Dermis blood vessel endothelial cell (primary cell): ENCODE results near the gene RNF157. TPM values are rescaled to one million over a fixed set of nuclear protein-coding genes. Genes with fewer than 3 reads are reported as not detected.

Experiments
- DNase-seq: peaks from one replicate; pipeline ENCODE4 v3.0.0; 2010
- total RNA-seq: library from RNA; depleted of rRNA; stranded (reverse); fragments of >200 nt; gene quantifications from 2 replicates; pipeline ENCODE4 v1.2.3, GENCODE V29; 2014

The RNF157 gene
- total RNA-seq, 1 donor from 2014 or later, result 0.34 TPM

DNA sequence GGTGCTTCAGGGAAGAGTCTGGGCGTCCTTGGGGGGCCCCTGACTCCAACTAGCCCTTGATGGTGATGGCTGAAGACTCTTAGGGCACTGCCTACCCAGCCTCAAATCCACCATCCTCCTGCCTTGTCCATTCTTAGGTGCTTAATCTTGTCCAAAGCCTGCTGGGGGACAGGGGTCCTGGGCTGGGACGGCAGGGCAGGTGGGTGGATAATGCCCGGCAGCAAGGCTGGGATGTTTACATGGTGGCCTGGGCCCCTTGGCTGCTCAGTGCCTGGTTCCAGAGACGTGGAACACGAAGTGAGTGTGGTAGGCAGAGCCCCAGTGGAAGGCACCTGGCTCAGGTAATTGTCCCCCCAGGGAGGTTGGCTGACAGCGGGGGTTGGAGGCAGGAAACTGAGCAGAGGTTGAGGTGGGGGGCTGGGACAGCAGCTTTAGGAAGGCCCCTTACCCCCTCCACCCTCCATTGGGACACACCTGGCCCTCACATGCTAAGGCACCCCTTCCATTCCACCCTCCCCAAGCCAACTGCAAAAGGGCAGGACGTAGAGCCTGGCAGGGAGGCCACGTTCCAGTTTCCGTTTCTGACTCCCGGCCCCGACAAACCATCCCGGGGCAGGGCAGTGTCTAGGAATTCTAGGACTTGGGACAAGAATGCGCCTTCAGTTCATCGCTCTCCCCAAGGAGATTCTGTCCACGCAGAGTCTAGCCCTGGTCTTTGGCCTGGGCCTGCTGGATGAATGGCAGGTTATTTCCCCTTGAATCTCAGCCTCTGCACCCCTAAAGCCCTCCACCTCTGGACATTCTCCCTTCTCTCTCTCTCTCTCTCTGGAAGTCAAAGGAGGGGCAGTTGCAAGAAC, 101.2 kb downstream of the RNF157 start:
- DNase-seq, result no peak

DNA sequence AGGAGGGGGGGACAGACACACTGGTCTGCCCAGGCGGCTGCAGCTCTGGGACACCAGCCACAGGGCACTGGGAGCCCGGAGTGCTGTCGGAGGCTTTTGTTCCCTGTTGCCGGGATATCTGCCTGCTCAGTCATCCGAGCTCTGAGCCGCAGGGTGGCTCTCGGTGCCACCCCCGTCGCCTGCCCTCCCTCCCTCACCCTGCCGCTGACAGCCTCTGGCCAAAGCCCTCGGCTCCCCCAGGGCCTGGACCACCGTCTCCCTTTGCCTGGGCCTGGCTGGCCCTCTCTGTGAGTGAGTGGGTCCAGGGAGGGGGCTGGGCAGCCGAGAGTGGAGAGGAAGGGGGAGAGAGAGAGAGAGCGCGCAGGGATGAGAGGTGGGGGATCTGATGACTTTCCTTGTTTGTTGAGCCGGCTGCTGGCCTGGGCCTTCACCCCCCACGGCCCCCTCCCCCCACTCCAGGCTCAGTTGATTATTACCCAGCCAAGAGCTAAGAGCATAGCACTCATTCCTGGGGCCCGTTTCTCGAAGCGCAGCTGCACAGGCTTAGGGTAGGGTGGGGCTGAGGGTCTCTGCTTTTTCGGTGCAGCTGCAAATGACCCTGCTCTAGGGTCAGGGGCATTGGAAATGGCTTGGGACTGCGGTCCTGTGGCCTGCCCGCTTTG, 101.9 kb downstream of the RNF157 start:
- DNase-seq, result no peak

DNA sequence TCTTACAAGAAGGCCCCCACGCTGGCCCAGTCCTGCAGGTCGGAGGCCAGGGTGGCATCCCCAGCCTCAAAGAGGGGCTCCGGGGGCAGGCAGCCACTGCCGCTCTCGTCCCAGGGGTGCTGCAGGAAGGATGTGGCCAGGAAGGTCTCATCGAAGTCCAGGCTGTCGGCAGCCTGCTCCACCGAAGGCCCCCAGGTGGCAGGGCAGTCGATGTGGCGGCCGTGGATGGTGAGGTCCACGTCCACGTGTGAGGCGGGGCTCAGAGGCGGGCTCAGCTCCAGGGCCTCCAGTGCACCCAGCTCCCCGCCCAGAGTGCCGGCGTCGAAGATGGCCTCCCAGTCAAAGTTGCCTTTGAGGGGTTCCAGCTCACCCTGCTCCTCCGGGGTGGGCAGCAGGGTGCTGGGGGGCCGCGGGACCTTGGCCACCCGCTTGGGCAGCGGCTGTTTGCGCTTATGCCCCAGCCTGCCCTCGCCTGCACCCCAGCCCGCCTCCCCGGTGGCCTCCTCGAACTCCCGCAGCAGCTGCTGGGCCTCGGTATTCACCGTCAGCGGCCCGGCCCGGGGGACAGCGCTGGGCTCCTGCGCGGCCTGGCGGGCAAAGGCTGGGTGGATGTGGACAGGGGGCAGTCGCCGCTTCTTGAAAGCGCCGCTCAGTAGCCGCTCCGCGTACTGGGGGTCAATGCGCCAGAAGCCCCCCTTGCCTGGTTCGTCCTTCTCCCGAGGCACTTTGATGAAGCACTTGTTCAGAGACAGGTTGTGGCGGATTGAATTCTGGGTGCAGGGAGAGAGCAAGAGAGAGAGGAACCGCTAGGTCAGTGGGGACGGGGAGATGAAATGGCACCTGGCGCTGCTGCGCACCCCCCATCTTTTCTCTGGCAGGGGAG, 102.7 kb downstream of the RNF157 start:
- DNase-seq, result no peak

DNA sequence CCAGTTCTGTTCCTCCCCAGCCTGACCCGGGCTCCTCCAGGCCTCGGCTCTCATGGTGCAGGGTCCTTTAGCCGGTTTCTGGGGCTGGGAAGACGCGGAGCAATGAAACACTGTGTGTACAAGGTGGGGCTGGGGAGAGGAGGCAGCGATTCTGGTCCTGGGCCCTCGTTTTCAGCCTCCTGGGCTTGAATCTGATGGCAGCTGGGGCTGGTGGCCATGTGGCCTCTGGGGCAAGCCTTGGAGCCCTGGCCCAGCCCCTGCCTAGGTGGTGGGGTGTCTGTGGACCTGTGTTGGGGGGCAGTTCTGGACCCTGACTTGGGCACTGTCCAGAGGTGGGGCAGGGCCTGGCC, 103.3 kb downstream of the RNF157 start:
- no peak for DNase-seq

DNA sequence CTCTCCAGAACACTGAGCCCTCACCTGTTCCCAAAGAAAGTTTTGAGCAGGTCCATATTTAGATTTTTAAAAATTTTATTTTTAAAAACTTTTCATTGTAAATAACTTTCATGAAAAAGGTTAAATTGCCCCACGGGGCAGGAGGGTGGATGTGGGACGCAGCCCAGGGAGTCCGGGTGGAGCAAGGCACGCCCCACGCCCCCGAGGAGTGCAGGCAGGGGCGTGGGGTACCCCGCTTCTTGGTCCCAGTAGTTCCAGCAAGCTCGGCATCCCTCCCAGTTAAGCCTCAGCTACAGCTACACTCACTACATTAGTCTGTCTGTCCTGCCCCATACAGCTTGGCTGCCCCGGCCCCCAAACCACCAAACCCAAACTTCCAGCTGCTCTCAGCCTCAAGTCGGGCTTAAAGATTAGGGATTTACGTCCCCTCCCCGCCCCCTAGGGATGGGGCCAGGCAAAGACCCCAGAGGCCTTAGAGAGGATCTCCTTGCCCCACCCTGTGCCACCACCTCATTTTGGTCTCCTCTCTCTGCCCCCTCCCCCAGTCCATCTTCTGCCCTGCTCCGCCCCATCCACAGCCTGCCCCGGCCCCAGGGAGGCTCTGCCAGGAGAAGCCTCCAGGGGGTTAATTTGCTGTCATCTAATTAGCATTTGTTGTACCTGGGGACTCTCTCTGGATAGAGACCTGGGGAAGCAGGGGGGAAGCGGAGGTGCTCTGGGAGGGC, 103.9 kb downstream of the RNF157 start:
- no peak for DNase-seq

DNA sequence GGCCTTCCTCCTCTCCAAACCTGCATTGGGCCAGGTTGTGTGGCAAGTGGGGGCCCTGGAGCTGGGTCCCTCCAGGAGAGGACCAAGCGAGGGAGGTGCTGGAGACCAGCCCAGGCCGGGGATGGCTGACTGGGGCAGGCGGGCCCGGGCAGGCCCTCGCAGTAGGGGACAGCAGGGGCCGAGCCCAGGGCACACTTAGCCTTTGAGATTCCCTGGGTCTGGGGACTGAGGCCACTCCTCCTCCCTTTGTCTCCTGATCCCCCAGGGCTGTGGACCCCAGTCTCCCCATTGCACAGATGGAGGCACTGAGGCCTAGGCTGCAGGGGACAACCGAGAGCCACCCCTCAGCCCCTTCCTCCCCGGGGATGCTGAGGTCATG, 104.5 kb downstream of the RNF157 start:
- no peak for DNase-seq

DNA sequence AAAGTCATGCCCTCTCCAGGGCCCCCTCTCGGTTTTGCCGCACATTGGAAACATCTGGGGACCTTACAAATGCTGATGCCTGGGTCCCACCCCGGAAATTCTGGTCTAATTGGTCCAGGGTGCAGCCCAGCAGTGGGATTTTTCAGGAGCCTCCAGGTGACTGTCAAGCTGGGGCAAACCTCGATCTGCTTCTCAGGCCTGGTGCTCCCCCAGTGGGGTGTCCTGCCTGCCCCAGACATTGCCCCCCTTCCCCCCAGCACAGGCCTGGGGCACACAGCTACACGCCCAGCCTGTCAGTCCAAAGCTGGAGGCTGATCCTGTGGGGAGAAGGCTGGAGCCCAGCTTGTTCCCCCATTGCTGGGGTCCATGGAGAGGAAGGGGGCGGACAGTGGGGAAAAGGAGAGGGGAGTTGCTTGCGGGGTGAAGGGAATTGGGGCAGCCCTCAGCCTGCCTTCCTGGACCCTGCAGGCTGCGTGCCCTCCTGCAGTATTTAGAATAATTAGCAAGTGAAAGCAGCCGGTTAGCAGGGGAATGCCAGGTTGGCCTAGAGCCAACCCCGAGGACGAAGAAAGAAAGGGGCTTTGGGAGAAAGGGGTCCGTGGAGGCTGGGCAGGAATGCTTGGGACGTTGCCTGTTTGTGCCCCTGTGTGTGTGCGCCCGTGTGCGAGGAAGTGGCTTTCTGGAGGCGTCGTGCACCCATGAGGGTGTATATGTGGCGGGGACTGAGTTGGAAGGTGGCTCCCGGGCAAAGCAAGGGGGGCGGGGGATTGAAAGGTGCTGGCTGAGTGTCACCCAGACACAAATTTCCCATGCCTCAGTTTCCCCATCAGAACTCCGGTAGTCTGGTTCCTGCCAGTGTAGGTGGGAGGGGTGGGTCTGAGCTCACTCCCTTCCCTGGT, 105.1 kb downstream of the RNF157 start:
- no peak for DNase-seq

DNA sequence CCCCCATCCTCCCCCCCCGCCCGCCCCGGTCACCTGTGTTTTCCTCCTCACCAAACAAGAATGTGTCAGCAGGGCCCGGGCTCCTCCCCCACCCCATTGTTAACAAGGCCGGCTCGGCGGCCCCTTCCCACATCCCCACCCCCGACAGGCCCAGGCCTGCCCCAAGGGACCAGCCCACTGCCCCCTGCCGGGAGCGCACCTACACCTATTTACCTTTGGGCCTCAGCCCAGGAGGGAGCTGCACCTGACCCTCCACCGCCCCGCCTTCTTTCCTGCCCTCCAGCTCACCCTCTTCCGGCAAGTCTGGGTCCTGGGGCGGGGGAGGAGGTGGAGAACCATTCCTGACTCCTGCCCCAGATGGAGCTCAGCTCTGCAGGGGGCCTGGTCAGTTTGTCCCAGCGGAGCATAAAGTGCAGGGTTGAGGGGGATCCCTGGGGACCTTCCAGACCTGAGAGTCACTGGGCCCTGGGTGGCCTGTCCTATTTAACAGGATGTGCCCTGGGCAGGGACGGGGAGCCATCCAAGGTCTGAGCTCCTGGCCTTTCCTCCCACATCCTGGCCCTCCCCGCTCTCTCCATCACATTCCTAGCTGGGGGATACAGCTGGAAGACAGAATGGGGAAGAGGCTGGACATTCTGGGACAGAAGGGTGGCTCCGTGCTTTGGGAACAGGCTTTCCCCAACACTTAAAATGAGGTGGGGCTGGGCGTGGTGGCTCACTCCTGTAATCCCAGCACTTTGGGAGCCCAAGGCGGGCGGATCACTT, 107.5 kb downstream of the RNF157 start:
- DNase-seq, result no peak

DNA sequence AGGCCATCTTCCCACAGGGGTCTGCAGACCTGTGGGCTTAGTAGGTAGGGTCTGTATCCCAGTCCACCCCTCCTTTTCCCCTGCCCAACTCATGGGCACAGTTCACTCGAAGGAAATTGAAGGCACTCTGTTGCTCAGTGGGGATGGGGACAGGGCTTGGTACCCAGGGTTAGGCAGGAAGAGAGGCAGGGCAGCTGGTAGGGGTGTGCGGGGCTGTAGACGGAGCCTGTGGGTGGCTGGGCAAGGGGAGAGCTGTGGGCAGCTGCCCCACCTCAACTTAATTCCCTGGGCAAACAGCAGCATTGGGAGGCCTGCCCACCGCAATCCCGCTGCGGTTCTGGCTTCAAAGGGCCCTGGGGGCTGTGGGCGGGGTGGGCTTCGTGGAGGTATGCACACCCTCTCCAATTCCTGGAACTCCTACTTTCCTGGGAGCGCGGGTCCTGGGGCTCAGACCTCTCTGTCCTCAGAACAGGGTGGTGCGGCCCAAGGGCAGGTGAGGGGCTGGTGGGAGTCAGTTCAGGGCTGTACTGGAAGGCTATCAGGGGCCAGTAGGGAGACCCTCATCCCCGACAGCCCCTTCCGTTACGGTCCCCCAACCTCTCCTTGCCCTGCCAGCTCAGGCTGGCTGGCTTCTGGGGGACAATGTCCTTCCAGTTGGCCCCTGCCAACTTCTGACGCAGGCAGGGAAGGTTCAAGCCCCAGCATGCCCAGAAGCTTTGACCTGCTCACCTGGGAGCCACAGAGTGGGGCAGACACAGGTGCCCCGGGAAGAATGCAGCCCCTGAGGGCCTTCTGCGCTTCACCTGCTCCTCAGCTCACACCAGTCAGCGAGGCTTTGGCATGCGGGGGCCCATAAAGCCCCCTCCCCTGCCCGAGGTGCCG, 108.4 kb downstream of the RNF157 start:
- no peak for DNase-seq

DNA sequence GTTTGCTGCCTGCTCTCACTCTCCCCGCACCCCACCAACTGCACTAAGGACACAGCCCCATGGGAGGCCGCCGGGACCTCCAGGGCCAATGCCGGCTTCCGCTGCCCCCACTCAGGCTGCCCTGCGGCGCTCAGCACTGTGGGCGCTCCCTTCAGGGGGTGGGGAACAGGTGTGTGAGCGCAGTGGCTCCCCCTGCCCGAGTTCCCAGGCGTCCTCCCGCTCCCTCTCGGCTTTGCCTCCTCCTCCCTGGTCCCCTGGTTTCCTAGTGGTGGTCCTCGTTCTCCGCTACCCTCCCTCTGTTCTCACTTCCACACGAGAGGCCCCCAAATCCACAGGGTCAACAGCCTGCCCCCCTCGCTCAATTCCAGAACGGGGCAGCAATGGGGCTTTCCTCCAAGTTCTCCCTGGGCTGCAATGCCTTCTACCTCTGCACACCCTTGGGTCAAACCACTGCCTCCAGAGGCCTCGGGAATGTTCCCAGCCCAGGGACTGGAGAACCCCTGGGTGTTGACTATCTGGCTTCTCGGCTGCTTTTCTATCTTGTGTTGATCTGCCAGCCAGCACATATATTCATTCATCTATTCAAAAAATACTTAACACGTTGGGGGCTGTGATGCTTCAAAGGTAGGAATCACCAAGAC, 109.1 kb downstream of the RNF157 start:
- no peak for DNase-seq

DNA sequence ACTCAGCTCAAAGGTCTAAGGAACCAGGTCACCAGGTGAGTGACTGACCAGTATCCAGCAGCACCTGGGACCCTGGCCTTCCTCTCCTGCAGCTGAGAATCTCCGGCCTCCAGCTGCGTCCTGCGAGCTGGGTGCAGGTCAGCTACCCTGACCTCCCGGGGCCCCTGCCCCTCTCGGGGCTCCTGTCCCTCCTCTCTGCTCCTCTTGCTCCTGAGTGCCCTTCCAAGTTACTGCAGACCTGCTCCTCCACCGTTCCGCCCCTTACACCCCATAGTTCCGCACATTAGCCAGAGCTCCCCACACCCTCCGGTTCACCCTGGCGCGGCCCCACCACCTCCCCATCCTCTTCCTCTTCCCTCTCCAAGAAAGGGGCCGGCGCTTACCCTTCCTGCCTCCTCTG, 109.8 kb downstream of the RNF157 start:
- DNase-seq, result no peak

DNA sequence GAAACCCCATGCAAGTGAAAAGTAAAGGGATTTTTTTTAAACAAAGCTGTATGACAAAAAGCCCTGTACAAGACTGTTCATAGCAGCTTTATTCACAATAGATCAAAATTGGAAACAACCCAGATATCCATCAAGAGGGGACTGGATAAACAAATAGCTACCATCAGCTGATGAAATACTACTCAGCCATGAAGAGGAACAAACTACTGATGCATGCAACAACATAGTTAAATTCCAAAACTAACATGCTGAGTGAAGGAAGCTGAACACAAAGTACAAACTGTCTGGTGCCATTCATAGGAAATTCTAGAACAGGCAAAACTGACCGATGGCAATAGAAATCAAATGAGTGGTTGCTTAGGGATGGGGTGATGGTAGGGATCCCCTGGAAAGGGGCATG, 114.4 kb downstream of the RNF157 start:
- DNase-seq, result no peak

DNA sequence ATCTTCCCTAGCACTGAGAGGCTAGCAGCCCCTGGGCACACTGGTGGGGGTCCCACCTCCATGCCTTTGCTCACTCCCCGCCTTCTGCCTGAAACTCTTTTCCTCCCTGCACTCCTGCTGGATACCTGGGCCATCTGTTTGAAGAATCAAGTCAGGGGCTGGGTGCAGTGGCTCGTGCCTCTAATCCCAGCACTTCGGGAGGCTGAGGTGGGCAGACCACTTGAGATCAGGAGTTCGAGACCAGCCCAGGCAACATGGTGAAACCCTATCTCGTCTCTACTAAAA, 115.0 kb downstream of the RNF157 start:
- no peak for DNase-seq

DNA sequence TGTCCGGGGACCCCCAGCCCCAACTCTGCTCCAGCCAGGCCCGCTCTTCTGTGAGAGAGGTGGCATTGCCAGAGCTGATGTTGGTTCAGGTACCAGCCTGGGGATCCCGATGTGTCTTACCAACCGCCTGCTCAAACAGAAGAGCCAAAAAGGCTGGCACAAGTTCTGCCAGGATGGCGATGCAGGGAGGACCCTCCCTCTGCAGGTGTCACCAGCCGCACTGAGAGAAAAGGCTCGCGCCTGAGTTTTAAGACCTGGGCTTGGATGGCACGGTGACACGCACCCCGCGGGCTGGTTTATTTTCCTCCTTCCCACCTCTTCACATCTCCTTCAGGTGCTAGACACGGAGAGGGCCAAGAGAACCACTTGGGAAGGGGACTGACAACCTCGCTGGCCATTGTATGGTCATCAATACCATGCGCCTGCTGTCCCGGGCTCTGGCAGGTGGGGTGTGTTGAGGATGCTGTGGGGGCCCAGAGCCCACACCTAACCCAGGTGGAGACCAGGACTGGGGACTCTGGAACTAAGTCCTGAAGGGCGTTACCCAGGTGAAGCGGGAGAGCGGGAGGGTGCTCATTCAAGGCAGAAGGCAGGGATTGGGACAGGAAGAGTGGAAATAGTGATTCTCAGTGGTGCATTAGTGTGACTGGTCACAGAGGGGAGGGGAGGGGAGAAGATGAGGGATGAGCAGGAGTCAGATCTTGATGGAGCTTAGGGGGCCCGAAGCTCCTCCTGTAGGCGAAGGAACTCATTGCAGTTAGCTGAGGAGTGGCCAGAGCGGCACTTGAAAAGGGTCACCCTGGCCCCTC, 115.5 kb downstream of the RNF157 start:
- DNase-seq, result peak; percentile 27

DNA sequence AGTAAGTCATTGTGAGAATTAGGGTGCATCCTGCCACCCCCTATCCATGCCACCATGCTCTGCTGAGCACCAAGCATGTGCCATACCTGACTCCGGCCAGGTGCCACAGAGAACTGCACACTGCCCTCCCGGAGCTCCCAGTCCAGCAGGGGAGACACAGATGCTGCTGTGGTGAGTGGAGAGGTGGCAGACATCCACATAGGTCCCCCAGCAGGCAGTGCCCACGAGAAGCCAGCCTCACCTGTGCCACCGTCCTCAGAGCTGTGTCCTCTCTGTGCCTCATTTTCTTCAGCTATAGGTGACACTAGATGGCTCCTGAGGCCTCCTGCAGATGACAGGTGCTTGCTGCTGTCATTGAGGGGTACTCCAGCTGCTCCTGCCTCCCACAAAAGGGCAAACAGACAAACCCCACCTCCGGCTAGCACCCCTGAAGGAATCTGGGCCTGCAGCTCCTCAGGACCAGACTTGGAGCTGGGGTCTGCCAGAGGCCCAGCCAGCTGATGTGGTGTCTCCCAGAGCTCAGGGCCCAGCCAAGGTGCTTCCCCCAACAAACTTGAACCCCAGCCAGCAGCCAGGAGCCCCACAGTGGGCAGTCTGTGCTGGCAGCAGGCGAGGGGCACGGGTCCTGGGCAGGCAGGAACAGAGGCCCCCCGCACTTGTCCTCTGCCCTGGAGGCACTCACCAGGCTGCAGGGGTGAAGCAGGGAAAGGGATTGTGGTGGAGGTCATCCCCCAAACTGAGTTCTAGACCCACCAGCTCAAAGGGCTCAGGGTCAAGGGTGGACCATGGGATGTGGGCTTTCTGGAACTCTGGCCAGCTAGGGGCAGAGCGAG, 116.3 kb downstream of the RNF157 start:
- DNase-seq, result no peak

DNA sequence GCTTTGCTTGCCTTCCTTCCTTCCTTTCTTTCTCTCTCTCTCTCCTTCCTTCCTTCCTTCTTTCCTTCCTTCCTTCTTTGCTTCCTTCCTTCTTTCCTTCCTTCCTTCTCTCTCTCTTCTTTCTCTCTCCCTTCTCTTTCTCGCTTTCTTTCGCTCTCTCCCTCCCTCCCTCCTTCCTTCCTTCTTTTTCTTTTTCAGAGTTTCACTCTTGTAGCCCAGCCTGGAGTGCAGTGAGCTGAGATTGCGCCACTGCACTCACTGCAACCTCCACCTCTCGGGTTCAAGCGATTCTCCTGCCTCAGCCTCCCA, 117.1 kb downstream of the RNF157 start:
- no peak for DNase-seq

DNA sequence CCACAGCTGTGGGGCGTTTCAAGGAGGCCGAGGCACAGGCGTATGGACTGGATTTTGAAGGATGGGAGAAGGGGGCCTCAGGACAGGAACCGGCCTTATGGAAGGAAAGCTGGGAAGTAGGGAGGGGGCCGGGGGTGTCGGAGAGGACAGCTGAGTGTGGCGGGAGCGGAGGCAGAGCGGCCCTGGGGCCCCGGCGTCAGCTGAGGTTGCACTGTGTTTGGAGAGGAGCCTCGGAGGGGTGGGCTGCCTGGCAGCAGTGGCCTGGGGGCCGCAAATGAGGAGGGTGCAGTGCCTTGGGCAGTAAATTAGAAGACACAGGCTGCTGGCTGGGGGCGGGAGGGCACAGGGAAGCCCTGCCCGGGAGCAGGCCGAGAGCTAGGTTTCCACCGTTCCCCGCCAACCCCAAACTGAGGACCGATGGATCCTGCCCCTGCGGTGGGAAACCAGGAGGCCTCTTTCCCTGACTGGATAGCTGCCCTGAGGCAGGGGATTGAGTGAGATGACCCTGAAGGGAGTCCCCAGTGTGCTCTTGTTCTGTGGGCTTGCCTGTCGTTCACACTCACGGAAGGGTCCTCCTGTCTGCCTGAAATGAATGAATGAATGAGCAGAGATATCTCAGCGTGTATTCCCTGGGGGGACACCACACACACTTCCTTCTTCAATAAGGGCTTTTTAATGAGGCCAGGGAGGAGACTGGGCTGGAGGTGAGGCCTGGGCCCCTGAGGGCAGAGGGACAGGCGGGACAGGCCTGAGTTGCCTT, 117.7 kb downstream of the RNF157 start:
- no peak for DNase-seq
